ENCODE measurements around the gene KRT1. TPM values are rescaled to one million over a fixed set of nuclear protein-coding genes. Genes with fewer than 3 reads are reported as not detected.
"Not testable (repeated sequence)": the region's sequence is repeated elsewhere in the genome, so short reads cannot be mapped to it uniquely, and the experiment has no call there.

The KRT1 gene
- 59.0 TPM for polyA plus RNA-seq (2012; ENCODE audit: insufficient read depth, insufficient read length)

DNA sequence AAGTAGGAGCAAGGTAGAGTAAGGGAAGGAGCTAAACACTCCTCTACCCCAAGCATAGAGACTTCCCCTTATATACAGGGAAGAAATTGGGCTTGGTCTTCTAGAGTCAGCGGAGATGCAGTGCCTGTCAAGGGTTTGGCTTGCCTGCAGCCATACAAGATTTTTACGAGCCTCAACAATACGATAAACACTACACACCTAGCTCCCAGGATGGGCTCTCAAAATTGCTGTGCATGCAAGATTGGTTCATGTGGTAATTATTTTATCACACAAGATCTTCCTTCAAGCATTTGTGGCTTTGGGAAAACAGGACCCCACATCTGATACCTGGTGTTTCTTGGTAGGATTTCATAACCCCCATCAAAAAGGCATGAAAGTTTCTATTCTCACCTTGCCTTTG is at the start of gene KRT1:
KRT1 (minus strand) TSS at position 45 of the 400 bp plus-strand sequence. CDS start 59 bp downstream, outside the sequence.
- DNase-seq (ENCODE audit: low read depth, low spot score): no peak
- no peak within 1 kb of the TSS for H3K4me3 ChIP-seq (ENCODE audit: low read length)

- no peak overlapping the region for H3K4me3 ChIP-seq (ENCODE audit: low read length)
- no peak for DNase-seq (ENCODE audit: low read depth, low spot score)
Measured at GRCh38 chr12:52729147-52729546, 48.9 kb upstream of the KRT1 start.

- no peak for DNase-seq (ENCODE audit: low read depth, low spot score)
- no peak overlapping the region for H3K4me3 ChIP-seq (ENCODE audit: low read length)
Measured at GRCh38 chr12:52728374-52728773, 48.2 kb upstream of the KRT1 start.

DNA sequence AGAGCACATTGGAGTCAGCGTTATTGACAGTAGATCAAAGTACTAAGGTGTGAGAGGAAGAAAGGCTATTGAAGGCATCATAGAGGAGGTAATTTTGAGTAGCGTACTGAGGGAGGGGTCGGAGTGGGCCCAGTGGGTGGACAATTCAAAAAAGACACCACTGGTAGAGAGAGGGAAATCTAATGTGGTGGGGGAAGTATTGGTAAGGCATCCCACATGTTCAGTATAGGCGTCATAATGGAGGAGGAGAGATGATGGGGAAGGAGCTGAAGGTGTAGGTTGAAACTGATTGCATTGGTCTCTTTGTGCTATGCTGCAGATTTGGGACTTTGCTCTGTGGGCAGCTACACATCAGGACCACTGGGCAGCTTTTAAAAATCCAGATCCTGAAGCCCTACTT is 46.8 kb upstream of the KRT1 start:
- H3K4me3 ChIP-seq (ENCODE audit: low read length): no peak overlapping the region
- no peak for DNase-seq (ENCODE audit: low read depth, low spot score)

DNA sequence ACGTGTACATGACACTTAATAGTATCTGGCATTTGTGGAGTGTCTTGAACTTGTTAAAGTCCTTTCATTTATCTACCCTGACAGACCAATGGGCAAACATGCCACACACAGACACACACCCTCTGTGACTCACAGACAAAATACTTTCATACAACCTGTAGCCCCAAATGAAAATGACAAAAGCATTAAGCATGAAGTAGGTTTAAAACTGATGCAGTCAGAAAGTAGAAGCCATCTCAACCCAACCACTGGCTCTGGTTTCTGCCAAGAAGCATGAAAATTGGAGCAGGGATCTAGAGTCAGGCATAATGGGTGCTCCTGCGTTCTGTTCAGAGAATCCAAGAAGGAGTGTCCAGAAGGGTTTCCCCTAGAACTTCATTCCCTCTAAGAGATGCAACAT is 46.2 kb upstream of the KRT1 start:
- no peak for DNase-seq (ENCODE audit: low read depth, low spot score)
- no peak overlapping the region for H3K4me3 ChIP-seq (ENCODE audit: low read length)

- DNase-seq (ENCODE audit: low read depth, low spot score): no peak
- H3K4me3 ChIP-seq (ENCODE audit: low read length): no peak overlapping the region
Measured at GRCh38 chr12:52724384-52724783, 44.2 kb upstream of the KRT1 start.

- no peak overlapping the region for H3K4me3 ChIP-seq (ENCODE audit: low read length)
- DNase-seq (ENCODE audit: low read depth, low spot score): no peak
Measured at GRCh38 chr12:52722680-52723079, 42.5 kb upstream of the KRT1 start.

DNA sequence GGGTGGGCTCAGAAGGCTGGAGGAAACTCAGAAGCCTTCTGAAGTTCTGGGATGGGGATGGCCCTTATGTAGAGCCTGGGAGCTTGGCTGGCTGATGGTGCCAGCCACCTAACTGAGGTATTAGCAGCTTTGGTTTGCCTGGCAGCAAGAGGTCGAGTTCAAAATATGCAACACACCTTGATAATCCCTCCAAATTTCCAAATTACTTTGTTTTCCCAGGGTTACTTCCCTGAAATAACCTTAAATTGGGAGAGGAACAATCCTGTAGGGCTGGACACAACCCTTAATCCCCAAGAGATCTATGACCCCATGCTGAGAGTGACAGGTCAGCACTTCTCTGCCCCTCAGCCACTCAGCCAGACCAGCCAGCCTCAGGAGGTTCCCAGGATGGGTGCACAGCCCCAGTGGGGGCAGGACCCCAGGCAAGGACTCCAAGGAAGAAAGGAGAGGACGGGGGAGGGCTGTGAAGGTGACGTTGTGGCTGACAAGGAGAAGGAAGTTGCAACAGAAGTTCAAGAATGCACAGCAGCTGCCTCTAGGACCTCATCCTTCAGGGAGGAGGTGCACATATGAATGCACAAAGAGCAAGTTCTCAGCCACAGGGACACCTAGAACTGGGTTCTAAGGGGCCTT is 41.7 kb upstream of the KRT1 start:
- no peak overlapping the region for H3K4me3 ChIP-seq (ENCODE audit: low read length)
- no peak for DNase-seq (ENCODE audit: low read depth, low spot score)

- DNase-seq (ENCODE audit: low read depth, low spot score): no peak
- H3K4me3 ChIP-seq (ENCODE audit: low read length): no peak overlapping the region
Measured at GRCh38 chr12:52720365-52720886, 40.2 kb upstream of the KRT1 start.

DNA sequence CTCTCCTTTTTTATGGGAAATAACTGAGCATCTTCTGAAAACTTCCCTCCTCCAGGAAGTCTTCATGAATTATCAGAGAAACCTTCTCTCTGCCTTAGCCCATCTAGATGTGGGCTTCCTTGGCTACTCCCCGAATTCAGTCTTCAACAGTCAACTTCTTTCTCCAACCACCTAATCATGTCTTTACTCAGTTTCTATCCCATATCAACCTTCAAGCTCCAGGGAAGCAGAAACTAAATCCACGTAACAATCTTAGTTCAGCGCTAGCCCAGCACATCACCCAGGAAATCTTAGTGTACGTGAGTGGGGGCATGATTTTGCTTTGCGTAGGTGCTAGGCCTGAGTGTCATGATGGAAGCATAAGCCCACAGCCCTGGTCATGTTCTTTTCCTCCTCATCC is 35.9 kb upstream of the KRT1 start:
- DNase-seq (ENCODE audit: low read depth, low spot score): no peak
- no peak overlapping the region for H3K4me3 ChIP-seq (ENCODE audit: low read length)

DNA sequence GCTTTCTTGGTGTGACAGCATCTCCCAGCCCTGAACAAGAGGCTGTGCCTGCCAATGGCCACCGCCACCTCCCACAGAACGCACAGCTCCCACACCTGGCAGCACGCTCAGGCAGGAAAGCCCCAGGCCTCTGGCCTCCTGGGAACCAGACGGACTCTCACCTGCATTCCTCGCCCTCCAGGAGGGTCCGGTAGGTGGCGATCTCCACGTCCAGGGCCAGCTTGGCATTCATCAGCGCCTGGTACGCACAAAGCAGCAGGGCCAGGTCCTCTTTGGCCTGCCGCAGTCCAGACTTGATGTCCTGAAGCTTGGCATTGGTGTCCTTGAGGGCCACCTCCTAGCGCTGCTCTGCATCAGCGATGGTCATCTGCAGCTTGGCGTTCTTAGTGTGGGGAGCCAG is 35.2 kb upstream of the KRT1 start:
- H3K4me3 ChIP-seq (ENCODE audit: low read length): no peak overlapping the region
- DNase-seq (ENCODE audit: low read depth, low spot score): no peak

DNA sequence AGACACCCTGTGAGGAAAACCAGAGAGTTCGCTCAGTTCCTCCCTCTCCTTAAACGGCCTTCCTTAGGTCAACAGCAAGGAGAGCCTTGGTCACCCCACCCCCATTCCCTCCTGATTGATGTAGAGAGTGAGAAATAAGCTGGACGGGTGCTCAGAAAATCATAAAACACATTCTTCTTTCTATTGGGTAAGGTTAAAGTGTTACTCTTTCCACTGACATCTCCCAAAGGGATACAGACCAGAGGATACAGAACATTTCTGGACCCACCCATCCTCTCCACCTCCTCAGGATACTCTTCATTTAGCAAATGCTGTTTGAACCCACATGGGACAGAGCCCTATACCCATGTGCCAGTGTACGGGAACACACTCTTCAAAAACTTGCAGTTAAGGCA is 34.7 kb upstream of the KRT1 start:
- no peak for DNase-seq (ENCODE audit: low read depth, low spot score)
- H3K4me3 ChIP-seq (ENCODE audit: low read length): no peak overlapping the region

- DNase-seq (ENCODE audit: low read depth, low spot score): no peak
- peak overlapping the region; percentile 25 for H3K4me3 ChIP-seq (ENCODE audit: low read length)
Measured at GRCh38 chr12:52713960-52714886, 34.0 kb upstream of the KRT1 start.

GRCh38 chr12:52712122-52712521 is 31.9 kb upstream of the KRT1 start:
- H3K4me3 ChIP-seq (ENCODE audit: low read length); DNase-seq (ENCODE audit: low read depth, low spot score): not testable (repeated sequence)

DNA sequence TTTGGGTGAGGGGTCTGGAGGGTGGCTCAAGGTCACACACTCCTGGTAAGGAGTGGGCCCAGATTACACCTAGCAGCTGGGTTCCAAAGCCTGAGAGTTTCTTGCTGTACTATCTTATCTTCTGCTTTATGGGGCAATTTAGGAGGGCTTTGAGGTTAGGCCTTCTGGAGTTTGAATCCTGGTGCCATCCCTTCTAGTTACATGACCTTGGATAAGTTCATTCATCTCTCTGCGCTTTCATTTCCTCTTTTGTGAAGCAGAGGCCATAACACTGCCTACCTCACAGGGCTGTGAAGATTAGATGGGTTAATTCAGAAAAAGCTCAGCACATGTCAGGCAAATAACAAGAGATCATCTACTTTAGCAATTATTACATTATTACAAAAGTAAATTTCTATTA is 30.5 kb upstream of the KRT1 start:
- DNase-seq (ENCODE audit: low read depth, low spot score): no peak
- H3K4me3 ChIP-seq (ENCODE audit: low read length): no peak overlapping the region

DNA sequence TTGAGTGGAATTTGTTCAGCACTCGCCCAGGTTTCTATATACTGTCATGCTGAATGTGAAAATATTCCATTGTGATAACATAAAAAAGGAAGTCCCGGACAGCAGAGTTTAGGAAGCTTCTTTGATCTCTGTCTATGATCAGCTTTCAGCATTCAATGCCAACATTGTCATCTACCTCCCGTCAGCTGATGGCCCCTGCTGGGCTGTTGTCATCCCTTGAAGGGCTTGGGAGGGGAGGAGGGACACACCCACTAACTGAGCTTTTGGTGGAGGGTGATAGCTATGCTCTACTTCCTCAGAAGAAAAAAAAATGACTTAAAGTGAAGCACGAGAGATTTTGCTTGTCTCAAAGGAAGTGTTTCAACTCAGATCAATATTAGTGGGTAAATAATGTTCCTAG is 27.8 kb upstream of the KRT1 start:
- no peak overlapping the region for H3K4me3 ChIP-seq (ENCODE audit: low read length)
- DNase-seq (ENCODE audit: low read depth, low spot score): no peak

- H3K4me3 ChIP-seq (ENCODE audit: low read length): no peak overlapping the region
- DNase-seq (ENCODE audit: low read depth, low spot score): no peak
Measured at GRCh38 chr12:52704464-52704863, 24.3 kb upstream of the KRT1 start.

GRCh38 chr12:52703878-52704277 is 23.7 kb upstream of the KRT1 start:
- no peak overlapping the region for H3K4me3 ChIP-seq (ENCODE audit: low read length)
- DNase-seq (ENCODE audit: low read depth, low spot score): no peak

- no peak for DNase-seq (ENCODE audit: low read depth, low spot score)
- H3K4me3 ChIP-seq (ENCODE audit: low read length): no peak within 1 kb of the TSS
Measured at GRCh38 chr12:52703424-52703823, 23.2 kb upstream of the KRT1 start, which contains the start of gene KRT77. Gene KRT77 (minus strand): TSS chr12:52703524. CDS start chr12:52703434, 90 bp downstream.

GRCh38 chr12:52702338-52702737 is 22.1 kb upstream of the KRT1 start:
- H3K4me3 ChIP-seq (ENCODE audit: low read length): no peak overlapping the region
- DNase-seq (ENCODE audit: low read depth, low spot score): no peak

All from Jurkat, Clone E6-1 (cell line).